LHCN-M2 (cell line): ENCODE data around the gene SIGLEC11. TPM values are rescaled to one million over a fixed set of nuclear protein-coding genes. Genes with fewer than 3 reads are reported as not detected.
"Not testable (repeated sequence)": the region's sequence is repeated elsewhere in the genome, so short reads cannot be mapped to it uniquely, and the experiment has no call there.

Source experiments
- DNase-seq: peaks from one replicate; pipeline ENCODE4 v3.0.0-alpha.2; 2012; ENCODE audit warnings: low read depth
- total RNA-seq: library from RNA; depleted of rRNA; stranded (reverse); fragments of >200 nt; gene quantifications from 2 replicates; pipeline ENCODE4 v1.2.3, GENCODE V29; 2014

The SIGLEC11 gene
- total RNA-seq, 1 experiment from 2014 or later: not detected

DNA sequence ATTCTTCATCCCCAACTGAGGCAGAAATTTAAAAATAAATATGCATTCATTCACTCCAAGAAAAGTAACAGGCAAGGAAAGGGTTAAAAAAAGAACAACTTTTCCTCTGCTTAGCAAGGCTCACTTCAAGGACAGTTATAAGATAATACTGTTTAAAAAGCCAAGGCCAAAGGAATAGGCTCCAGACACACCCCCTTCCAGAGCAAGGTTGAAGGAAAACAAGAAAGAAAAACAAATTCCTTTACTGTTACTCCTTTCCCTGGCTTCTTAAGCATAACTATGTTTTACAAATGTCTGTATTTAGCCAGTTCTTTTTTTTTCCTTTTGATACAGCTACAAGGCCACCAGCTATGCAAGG lies 8.5 kb downstream of the SIGLEC11 start:
- no peak for DNase-seq

DNA sequence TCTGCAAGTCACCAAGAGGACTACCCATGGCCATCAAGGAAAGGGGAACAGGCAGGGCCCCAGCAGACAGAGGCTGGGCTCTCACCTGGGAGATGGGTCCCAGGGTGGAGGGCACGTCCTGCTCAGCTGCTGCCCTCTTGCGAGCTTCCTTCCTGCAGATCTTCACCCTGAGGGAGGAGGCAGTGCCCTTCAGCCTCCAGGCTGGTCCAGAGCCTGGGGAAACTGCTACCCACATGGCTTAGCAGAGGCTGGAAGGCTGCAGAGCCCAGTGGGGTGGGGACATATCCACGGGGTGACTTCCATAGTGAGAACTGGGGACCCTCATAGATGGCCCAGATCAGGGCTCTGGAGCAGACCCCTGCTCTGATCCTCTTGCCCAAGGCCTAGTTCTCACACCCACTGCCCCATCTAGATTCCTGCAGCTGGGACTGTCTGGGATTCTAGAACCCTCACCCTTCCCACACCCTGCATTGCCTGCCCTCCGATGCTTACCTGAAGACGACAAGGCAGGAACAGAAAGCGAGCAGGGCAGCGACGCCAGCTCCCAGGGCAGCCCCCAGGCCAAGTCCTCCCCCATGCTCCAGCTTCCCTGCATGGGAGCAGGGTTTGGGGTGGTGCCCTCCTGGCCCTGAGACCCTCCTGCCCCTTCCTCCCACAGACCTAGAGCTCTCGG lies 9.0 kb downstream of the SIGLEC11 start:
- DNase-seq: no peak

DNA sequence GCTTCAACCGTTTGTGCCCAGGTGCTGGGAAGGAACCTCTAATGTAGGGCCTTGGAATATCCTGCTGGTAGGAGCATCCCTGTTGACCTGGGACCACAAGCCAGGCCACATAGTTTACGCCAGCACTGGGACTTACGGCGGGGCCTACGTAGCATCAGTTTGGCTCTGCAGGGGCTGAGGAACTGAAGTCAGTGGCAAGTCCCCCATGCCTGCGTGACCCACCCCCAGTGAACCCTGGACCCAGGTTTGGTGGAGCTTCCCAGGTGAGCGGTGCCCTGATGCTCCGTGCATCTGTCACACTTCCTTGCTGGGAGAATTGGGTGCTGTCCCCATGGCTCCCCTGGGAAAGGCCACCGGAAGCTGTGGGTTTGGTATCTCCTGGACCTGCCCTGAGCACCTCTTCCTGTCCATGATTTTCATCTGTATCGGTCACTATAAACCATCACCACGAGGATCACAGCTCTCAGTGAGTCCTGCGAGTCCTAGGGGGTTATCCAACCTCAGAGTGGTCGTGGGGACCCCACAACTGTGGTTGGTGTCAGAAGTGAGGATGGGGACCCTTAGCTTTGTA lies 9.9 kb downstream of the SIGLEC11 start:
- DNase-seq: no peak

DNA sequence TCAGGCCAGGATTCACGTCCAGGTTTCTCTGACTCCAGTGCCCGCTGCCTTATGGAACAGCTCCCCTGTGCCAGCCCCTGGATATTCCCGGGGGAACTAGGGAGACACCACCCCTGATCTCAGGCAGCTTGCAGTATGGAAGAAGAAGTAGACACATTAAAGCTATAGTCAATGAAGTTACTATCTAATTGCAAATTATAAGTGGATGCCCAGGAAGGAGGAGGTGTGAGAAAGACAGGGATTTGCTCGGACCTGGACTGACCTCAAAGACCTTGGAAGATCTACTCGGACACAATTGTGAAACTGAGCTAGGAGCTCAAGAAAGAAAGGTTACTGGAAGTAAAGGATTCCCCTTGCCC lies 10.4 kb downstream of the SIGLEC11 start:
- DNase-seq: no peak

DNA sequence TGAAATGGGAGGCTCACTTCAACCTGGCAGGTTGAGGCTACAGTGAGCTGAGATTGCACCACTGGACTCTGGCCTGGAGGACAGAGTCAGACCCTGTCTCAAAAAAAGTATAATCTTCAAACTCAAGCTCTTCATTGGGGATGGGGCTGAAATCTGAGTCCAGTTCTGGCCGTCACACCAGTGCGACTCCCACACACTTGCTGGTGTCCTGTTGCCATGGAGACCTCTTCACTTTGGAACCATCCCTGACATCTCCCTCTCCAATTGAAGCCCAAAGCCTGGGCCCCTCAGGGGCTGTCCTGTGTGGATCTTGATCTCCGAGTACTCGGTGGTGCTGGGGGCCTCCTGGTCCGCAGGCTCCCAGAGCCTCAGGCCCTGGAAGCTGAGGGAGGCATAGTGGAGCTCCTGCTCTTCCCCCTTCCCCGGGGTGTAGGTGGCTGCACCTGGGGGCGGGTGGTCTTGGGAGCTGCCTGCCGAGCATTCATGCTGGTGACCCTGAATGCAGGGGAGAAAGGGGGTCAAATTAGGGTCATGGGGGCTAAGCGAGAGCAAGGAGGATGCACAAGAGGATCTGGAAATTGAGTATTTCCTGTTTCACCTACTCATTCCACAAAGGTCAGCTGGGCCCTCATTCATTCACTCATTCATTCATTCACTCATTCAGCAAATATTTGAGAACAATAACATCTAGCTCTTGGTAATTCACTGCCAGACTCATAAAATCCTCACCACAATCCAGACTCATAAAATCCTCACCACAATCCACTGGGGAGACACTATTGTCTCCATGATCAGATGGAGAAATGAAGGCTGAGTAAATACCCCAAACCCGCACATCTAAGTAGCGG lies 11.0 kb downstream of the SIGLEC11 start:
- peak; percentile 50 for DNase-seq

DNA sequence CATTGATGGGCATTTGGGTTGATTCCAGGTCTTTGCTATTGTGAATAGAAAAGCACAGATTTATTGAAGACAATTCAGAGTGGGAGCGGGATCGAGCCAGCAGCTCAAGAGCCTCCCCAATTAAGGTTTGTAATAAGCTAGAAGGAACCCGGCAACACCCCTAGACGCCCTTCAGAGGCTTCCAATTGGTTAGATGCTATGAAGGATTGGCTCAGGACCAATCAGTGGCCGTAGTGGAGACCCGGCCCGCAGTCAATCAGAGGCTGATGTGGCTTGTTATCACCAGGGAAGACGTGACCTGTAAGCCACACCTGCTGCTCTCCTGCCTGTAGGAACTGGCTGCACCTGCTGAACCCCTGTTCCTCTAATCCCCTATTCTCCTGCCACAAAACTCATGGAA lies 14.6 kb downstream of the SIGLEC11 start:
- DNase-seq: no peak

DNA sequence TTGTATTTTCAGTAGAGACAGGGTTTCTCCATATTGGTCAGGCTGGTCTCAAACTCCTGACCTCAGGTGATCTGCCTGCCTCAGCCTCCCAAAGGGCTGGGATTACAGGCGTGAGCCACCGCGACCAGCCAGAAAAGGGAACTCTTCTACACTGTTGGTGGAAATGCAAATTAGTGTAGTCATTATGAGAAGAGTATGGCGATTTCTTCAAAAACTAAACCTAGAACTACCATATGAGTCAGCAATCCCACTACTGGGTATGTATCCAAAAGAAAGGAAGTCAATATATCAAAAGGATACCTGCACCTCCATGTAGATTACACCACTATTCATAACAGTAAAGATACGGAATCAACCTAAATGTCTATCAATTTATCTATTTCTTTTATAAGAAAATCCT lies 16.4 kb downstream of the SIGLEC11 start:
- DNase-seq: not testable (repeated sequence)

DNA sequence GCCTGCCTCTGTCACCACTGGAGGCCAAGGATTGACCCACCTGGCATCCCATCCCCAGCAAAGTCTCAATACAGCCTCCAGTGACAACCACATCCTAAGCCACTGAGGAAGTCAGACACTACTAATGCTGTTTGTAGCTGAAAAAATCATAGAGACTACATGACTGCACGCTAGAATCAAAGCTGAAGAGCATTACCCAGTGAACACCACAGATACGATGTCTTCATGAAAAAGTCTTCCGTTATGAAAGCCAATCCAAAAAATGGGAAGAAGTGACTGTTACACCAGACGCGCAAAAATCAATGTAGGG lies 20.5 kb downstream of the SIGLEC11 start:
- no peak for DNase-seq

DNA sequence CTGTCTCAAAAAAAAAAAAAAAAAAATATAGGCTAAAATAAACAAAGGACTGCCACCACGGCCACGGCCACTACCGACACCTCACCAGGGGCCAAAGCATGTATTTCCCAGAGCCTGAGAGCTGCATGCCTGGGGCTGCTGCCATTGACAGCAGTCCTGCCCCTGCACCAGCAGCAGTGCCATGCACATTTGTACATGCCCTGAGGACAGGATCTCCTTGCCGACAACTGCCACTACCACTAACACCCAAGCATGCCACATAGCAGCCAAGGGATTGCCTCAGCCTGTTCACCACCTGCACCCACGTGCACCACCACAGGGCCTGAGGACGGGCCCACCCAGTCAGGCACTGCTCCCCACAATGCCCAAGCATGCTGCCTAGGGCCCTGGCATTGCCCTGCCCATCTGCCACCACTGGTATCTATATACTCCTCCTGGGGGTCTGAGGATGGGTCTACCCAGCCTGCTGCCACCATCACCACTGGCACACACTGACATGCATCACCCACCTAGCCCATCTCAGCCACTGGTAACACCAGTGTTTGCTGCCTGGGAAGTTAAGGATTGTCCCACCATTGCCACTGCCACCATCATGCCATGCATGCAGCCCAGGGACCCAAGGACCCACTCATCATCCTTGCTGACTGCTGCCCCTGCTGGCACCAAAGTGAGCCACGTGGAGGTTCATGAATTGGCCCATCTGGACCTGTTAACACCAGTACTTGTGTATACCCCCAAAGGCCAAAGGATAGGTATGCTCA lies 21.1 kb downstream of the SIGLEC11 start:
- no peak for DNase-seq

DNA sequence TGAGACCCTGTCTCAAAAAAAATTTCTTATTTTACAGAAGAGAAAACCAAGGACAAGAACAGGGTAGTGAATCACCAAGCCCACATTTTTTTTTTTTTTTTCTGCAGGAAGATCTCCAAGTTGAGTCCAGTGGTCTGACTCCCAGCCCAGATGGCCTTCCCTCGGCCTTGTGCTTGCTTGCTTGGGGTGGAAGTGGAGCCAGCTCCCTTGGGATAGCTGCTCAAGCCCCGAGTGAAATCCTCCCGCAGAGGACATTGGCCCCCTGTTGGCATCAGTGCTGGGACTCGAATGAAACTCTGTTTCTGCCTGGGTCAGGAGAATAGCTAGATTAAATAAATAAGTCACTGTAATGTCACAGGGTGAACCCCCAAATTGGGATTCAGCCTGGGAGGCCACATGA lies 22.3 kb downstream of the SIGLEC11 start:
- DNase-seq: no peak

DNA sequence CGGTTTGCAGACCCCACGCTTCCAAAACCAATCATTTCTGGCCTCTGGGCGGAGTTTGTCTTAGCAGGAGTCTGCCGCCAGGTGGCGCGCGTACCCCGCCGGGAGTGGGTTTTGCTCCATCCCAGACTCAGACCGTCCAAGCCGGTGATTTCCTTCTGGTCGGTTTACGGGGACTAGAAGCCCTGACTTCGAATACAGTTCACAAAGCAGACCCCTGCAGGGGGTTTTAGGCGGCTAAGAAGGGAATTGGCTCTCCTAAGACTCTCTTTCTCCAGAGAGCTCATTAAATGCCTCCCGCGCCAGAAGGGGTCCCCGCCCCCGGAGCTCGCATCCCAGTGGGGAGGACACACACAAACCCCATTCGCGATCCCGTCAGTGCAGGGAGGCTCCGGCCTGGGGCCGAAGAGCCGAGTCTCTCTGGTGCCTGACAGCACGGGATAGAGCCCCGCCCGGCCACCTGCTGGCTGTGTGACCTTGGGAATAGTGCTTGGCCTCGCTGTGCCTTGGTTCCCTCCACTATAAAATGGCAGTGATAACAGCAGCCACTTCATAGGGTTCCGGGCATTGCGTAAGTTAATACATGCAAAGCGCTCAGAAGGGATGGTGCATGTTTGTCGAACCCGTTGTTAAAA lies 23.1 kb downstream of the SIGLEC11 start:
- DNase-seq: peak; percentile 55

DNA sequence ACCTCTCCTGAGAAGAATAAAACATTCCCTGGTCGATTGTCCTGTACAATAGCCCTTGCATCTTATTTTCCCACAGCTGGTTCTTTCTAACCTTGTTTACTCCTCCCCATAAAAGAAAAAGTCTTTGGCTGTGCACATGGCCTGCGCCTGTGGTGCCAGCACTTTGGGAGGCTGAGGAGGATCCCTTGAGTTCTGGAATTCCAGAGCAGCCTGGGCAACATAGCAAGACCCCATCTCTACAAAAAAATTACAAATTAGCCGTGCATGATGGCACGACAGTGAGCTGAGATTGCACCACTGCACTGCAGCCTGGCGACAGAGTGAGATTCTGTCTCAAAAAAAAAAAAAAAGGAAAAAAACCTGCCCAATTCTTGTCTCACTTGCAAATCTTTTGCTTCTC lies 24.4 kb downstream of the SIGLEC11 start:
- no peak for DNase-seq

DNA sequence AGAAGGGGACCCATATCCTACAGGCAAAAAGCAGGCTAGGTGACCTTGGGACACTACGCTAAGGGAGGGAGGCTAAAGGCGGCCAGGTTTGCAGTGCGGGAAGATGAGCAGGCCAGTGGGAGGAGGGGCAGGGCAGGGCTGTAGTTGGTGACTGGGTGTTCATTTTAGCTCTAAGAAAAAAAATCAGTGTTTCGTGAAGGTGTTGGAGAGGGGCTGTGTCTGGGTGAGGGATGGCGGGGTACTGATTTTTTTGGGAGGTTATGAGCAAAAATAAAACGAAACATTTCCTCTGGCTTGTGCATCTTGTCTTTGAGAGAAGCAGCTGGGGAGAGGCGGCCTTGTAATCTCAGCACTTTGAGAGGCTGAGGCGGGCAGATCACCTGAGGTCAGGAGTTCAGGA lies 27.3 kb downstream of the SIGLEC11 start:
- no peak for DNase-seq

DNA sequence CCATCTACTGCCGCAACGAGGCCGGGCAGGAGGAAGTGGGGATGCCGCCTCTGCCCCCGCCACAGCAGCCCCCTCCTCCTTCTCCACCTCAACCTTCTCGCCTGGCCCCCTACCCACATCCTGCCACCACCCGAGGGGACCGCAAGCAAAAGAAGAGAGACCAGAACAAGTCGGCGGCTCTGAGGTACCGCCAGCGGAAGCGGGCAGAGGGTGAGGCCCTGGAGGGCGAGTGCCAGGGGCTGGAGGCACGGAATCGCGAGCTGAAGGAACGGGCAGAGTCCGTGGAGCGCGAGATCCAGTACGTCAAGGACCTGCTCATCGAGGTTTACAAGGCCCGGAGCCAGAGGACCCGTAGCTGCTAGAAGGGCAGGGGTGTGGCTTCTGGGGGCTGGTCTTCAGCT lies 28.2 kb downstream of the SIGLEC11 start:
- DNase-seq: no peak

DNA sequence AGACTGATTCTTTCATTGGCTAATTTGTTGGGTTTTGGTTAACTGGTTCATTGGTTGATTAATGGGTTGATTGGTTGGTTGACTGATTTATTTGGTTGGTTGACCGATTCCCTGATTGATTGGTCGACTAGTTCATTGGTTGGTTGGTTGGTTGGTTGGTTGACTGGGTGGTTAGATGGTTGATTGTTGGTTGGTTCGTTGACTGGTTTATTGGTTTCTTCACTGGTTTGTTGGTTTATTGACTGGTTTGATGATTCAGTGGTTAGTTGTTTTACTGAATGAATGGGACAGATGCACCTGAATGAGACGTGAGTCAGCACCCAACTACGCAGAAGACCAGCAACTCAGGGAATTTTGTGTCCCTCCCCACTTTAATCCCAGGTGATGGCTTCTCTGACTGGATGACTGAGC lies 28.9 kb downstream of the SIGLEC11 start:
- DNase-seq: no peak

DNA sequence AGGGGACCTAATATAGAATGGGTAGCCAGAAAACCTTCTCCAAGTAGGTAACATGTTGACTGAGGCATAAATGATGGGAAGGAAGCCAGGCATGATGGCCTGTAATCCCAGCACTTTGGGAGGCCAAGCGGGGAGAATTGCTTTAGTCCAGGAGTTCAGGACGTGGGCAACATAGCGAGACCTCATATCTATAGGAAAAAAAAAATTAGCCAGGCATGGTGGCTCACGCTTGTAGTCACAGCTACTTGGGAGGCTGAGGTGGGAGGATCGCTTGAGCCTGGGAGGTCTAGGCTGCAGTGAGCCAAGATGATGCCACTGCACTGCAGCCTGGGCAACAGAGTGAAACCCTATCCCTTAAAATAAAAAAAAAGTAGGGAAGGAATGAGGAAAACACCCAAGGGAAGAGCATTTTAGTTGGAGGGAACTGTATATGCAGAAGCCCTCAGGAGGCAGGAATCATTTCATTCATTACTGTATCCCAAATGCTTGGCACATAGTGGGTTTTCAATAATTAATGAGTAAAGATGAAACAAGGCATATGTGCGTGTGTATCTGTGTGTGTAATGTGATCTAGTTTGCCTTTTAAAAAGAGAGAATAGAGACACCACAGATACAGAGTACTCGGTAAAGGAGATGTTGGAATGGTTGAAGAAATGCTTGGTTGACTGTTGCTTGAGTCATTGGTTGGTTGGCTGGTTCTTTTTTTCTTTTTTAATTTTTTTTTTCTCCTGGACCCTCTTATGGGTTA lies 29.5 kb downstream of the SIGLEC11 start:
- DNase-seq: no peak

DNA sequence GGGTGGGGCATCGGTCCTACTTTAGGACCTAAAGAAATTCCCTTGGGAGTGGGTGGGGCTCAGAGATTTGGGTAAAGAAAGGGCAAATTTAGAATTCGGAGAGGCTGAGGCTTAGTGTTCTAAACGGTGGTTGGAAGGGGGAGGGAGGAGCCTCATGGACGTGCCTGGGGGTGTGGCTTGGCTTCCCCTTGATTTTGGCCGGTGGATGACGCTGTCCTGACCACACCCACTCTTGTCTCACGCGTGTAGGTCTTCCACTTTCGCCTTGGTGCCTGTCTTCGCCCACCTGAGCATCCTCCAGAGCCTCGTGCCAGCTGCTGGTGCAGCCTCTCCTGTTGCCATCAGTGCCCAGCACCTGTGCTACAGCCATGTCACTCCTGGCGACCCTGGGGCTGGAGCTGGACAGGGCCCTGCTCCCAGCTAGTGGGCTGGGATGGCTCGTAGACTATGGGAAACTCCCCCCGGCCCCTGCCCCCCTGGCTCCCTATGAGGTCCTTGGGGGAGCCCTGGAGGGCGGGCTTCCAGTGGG lies 30.4 kb downstream of the SIGLEC11 start:
- DNase-seq: no peak

DNA sequence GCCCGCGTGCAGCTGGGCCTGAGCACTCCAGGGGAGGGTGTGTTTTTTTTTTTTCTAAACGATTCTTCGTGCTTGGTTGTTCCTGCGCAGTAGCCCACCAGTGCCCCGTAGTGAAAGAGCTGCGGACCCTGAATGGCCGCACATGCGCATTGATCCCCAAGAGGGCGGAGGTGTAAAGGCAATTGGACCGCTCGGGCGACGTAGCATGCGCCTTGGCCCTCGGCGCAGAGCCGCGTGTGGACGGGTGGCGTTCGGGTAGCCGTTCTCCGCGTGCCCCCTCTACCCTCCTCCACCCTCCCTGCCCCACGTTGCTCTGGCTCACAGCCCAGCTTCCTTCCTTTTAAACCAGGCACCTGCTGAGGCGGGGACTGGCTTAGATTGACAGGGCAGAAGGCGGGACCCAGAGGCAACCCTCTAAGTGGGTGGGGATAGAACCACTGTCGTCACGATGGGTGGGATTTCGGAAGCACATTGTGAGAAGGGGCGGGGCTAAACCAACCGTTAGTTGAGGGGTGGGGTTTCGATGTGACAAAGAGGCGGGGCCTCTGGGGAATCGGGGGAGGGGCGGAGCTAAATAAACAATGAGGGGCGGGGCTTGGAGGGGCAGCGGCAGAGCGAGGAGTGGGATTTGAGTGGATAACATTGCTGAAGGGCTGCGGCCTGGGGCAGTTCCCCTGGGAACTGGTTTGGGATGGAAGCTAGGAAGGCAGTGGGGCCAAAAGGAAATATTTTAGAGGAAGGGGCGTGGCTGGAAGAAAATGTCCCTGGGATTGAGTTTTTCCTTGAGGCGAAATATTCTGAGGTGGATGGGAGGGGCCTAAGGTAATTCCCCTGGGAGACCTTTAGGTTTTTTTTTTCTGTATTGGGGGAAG lies 31.1 kb downstream of the SIGLEC11 start:
- peak; percentile 96 for DNase-seq

DNA sequence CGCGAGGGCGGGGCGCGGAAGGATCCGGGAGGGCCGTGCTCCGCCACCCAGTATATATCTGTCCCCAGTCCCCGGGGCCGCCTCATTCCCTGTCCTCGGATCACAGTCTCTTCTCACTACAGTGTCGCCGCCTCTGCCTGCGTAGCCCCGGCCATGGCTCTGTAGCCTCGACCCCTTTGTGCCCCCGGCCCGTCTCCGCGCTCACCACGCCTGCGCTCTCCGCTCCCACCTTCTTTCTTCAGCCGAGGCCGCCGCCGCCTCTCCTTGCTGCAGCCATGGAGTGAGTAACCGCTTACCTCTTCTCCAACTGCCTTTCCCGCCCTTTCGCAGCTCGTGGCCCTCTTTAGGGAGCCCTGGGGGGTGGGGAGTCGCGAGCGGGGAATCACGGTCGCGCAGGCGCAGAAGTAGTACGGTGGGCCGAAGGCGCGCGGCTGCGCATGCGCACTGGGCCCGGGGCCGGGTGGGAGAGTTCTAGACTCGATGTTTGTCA lies 31.8 kb downstream of the SIGLEC11 start, which contains the start of the genes ATF5 and NUP62:
Gene ATF5 (plus strand): TSS at position 85 of the 490 bp plus-strand sequence. CDS start 1,646 bp downstream, outside the sequence.
Gene NUP62 (minus strand): TSS at position 384 of the 490 bp plus-strand sequence. CDS start 19,697 bp downstream, outside the sequence.
- peak; percentile 86 for DNase-seq
